Uterus (tissue), 4 donors: Measurements from ENCODE around the gene STK33. TPM values are rescaled to one million over a fixed set of nuclear protein-coding genes. Genes with fewer than 3 reads are reported as not detected.

Experiments
- DNase-seq, 2 donors: peaks; one replicate each; pipeline ENCODE4 v3.0.0-alpha.2; 2019 to 2020
- H3K27ac ChIP-seq, 2 donors: fragments of 200-600 bp; sonication (generic); 1 replicate in 1 of 2; 2 replicates in 1 of 2; pipeline ENCODE4 v1.5.1; 2016 to 2018
- H3K27me3 ChIP-seq, 2 donors: fragments of 200-600 bp; sonication (generic); one replicate each; pipeline ENCODE4 v1.5.1; 2018 to 2019; ENCODE audit warnings: control low read depth in 1 of 2
- H3K36me3 ChIP-seq, 2 donors: fragments of 200-600 bp; sonication (generic); one replicate each; pipeline ENCODE4 v1.5.1; 2019; ENCODE audit warnings: control low read depth in 1 of 2
- H3K4me1 ChIP-seq, 2 donors: fragments of 200-600 bp; sonication (generic); one replicate each; pipeline ENCODE4 v1.5.1; 2018 to 2019; ENCODE audit warnings: control low read depth in 1 of 2
- H3K4me3 ChIP-seq, 2 donors: fragments of 200-600 bp; sonication (generic); 1 replicate in 1 of 2; 2 replicates in 1 of 2; pipeline ENCODE4 v1.5.1; 2018 to 2019; ENCODE audit warnings: mild to moderate bottlenecking in 1 of 2
- H3K9me3 ChIP-seq, 2 donors: fragments of 200-600 bp; sonication (generic); one replicate each; pipeline ENCODE4 v1.5.1; 2019; ENCODE audit warnings: control low read depth in 1 of 2
- CTCF ChIP-seq, 4 experiments: fragments of 200-600 bp in 2 of 4; fragments of 450-650 bp in 2 of 4; sonication (generic) in 2 of 4; IDR thresholded peaks; one replicate each; pipeline ENCODE4 v1.5.1; 2016 to 2019; ENCODE audit warnings: antibody characterized with exemption in 4 of 4, mild to moderate bottlenecking in 2 of 4, moderate library complexity in 1 of 4
- POLR2A ChIP-seq, 2 donors: fragments of 450-650 bp; IDR thresholded peaks; one replicate each; pipeline ENCODE4 v1.6.1; 2016; ENCODE audit warnings: antibody characterized with exemption in 2 of 2, mild to moderate bottlenecking in 1 of 2, moderate library complexity in 1 of 2
- intact Hi-C: fragments of 100-400 bp; cut with DNase I; formaldehyde crosslinking; loops from one replicate; pipeline ENCODE4 v1.15.1; 2023; ENCODE audit warnings: low total_unique reads
- total RNA-seq, 4 donors: library from RNA; depleted of rRNA in 3 of 4; stranded (reverse); fragments of >200 nt in 3 of 4; gene quantifications; one replicate each; pipeline versions ENCODE4 v1.1.0 to v1.2.4, GENCODE V29; 2014 to 2023
- donor health status: DM: yes; HTN: yes; CAD: no.

The STK33 gene
- total RNA-seq, 4 donors from 2014 or later = 12.4 to 30.7 (median 30.2) TPM

GRCh38 chr11:8459711-8460399, 134.2 kb downstream of the STK33 start:
- Histone ChIP-seq H3K4me1 (no peaks in the 10 kb centered on the region), H3K9me3 (no peaks in the 10 kb centered on the region), H3K27me3 (no peaks in the 10 kb centered on the region), H3K4me3 (no peak overlapping the region), H3K27ac (no peak overlapping the region), H3K36me3 (no peaks in the 10 kb centered on the region)
- intact Hi-C loops = no loop called here
- no peak for TF ChIP-seq POLR2A (IDR thresholded peaks at IDR 0.05)
- no peak for TF ChIP-seq CTCF (IDR thresholded peaks at IDR 0.05)
- DNase-seq = no peak

DNA sequence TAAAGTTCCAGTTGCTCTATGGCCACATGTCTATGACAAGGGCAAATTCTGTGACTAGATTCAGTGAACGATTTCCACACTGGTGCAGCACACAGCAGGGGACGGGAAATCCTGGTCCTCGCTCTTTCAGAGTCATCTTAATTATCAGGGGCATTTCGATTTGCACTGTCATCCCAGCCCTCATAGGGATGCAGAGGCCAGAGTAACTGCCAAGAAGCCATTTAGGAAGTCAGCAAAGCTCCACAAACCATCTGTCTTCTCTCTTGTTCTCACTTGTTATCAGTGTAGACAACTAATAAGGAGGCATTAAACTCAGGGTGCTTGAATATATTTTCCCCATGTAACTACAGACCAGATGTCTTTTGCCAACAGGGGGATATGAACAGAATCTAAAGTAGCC, 151.7 kb downstream of the STK33 start:
- TF ChIP-seq POLR2A (IDR thresholded peaks at IDR 0.05) = no peak
- TF ChIP-seq CTCF (IDR thresholded peaks at IDR 0.05) = no peak
- intact Hi-C loops = no loop called here
- no peak for DNase-seq
- Histone ChIP-seq H3K4me1 (no peaks in the 10 kb centered on the region), H3K36me3 (no peaks in the 10 kb centered on the region), H3K27me3 (no peaks in the 10 kb centered on the region), H3K9me3 (no peaks in the 10 kb centered on the region), H3K4me3 (no peak overlapping the region), H3K27ac (no peak overlapping the region)

- no peaks in the 10 kb centered on the region for H3K4me1 ChIP-seq
- DNase-seq = no peak
- H3K27me3 ChIP-seq = no peaks in the 10 kb centered on the region
- H3K4me3 ChIP-seq = no peak overlapping the region
- intact Hi-C loops = no loop called here
- H3K36me3 ChIP-seq = no peaks in the 10 kb centered on the region
- TF ChIP-seq CTCF (IDR thresholded peaks at IDR 0.05) (no peak), POLR2A (IDR thresholded peaks at IDR 0.05) (no peak)
- no peak overlapping the region for H3K27ac ChIP-seq
- H3K9me3 ChIP-seq = no peaks in the 10 kb centered on the region
These were observed 153.4 kb downstream of the STK33 start for GRCh38 chr11:8440649-8441048.

GRCh38 chr11:8429483-8429882, 164.5 kb downstream of the STK33 start:
- no peak for DNase-seq
- no peaks in the 10 kb centered on the region for H3K36me3 ChIP-seq
- no peaks in the 10 kb centered on the region for H3K27me3 ChIP-seq
- H3K4me3 ChIP-seq = no peak overlapping the region
- intact Hi-C loops = no loop called here
- TF ChIP-seq CTCF (IDR thresholded peaks at IDR 0.05) (no peak), POLR2A (IDR thresholded peaks at IDR 0.05) (no peak)
- H3K4me1 ChIP-seq = no peaks in the 10 kb centered on the region
- H3K27ac ChIP-seq = no peak overlapping the region
- no peaks in the 10 kb centered on the region for H3K9me3 ChIP-seq

DNA sequence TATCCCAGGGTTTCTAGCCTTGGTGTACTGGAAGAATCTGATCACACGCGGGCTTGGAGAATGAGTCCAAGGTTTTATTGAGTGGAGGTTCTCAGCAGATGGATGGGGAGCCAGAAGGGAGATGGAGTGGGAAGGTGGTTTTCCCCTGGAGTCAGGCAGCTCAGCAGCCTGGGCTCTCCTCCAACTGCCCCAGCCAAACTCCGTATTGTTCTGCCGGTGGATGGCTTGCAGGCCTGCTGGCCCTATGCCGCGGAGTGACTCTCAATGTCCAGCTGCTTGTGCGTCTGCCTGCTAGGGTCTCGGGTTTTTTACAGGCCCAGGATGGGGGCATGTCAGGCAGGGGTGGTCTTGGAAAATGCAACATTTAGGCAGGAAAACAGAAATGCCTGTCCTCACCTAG, 168.0 kb downstream of the STK33 start:
- H3K9me3 ChIP-seq = no peaks in the 10 kb centered on the region
- H3K4me1 ChIP-seq = no peaks in the 10 kb centered on the region

More for the DNA sequence above, 168.0 kb downstream of the STK33 start:
- TF ChIP-seq CTCF (IDR thresholded peaks at IDR 0.05) (no peak), POLR2A (IDR thresholded peaks at IDR 0.05) (no peak)
- no peak for DNase-seq
- H3K27ac ChIP-seq = no peak overlapping the region
- intact Hi-C loops = no loop called here
- no peaks in the 10 kb centered on the region for H3K27me3 ChIP-seq
- H3K36me3 ChIP-seq = no peaks in the 10 kb centered on the region
- no peak overlapping the region for H3K4me3 ChIP-seq
